Hepatocyte (in vitro differentiated cells): Measurements from ENCODE around the gene THSD4. TPM values are rescaled to one million over a fixed set of nuclear protein-coding genes. Genes with fewer than 3 reads are reported as not detected.

Experiments used
- DNase-seq: peaks from one replicate; pipeline ENCODE4 v3.0.0-alpha.2; 2016; ENCODE audit warnings: low spot score
- H2AFZ ChIP-seq: fragments of 200-600 bp; sonication (generic); 2 replicates; pipeline ENCODE4 v1.6.0; 2016; ENCODE audit warnings: antibody characterized with exemption, mild to moderate bottlenecking
- H3K27ac ChIP-seq: fragments of 200-600 bp; sonication (generic); 2 replicates; pipeline ENCODE4 v1.5.1; 2016; ENCODE audit warnings: mild to moderate bottlenecking
- H3K27me3 ChIP-seq: fragments of 200-600 bp; sonication (generic); 2 replicates; pipeline ENCODE4 v1.6.1; 2016
- H3K36me3 ChIP-seq: fragments of 200-600 bp; sonication (generic); replicated peaks from 2 replicates; pipeline ENCODE4 v1.5.1; 2016; ENCODE audit warnings: low read depth; ENCODE audit not compliant: insufficient read depth
- H3K4me1 ChIP-seq: fragments of 200-600 bp; sonication (generic); 2 replicates; pipeline ENCODE4 v1.5.1; 2016; ENCODE audit warnings: mild to moderate bottlenecking, moderate library complexity; ENCODE audit not compliant: insufficient read depth
- H3K4me2 ChIP-seq: fragments of 200-600 bp; sonication (generic); 2 replicates; pipeline ENCODE4 v1.6.0; 2016
- H3K4me3 ChIP-seq: fragments of 200-600 bp; sonication (generic); 2 replicates; pipeline ENCODE4 v1.5.1; 2016; ENCODE audit warnings: mild to moderate bottlenecking
- H3K79me2 ChIP-seq: fragments of 200-600 bp; sonication (generic); 2 replicates; pipeline ENCODE4 v1.6.0; 2017; ENCODE audit warnings: mild to moderate bottlenecking
- H3K9me2 ChIP-seq: fragments of 200-600 bp; sonication (generic); replicated peaks from 2 replicates; pipeline ENCODE4 v1.6.0; 2017; ENCODE audit warnings: mild to moderate bottlenecking; ENCODE audit not compliant: insufficient read depth
- H3K9me3 ChIP-seq: fragments of 200-600 bp; sonication (generic); 2 replicates; pipeline ENCODE4 v1.5.1; 2016; ENCODE audit warnings: low read depth, mild to moderate bottlenecking
- H4K20me1 ChIP-seq: fragments of 200-600 bp; sonication (generic); 2 replicates; pipeline ENCODE4 v1.6.0; 2016; ENCODE audit warnings: mild to moderate bottlenecking; ENCODE audit not compliant: insufficient read depth, poor library complexity, severe bottlenecking
- CTCF ChIP-seq: fragments of 200-600 bp; sonication (generic); IDR thresholded peaks from 2 replicates; pipeline ENCODE4 v1.5.1; 2016; ENCODE audit warnings: antibody characterized with exemption, mild to moderate bottlenecking; ENCODE audit not compliant: poor library complexity
- EZH2 ChIP-seq: fragments of 200-600 bp; sonication (generic); IDR thresholded peaks from 2 replicates; pipeline ENCODE4 v1.6.1; 2016; ENCODE audit warnings: antibody characterized with exemption, mild to moderate bottlenecking, borderline replicate concordance
- EZH2phosphoT487 ChIP-seq: fragments of 200-600 bp; sonication (generic); IDR thresholded peaks from one replicate; pipeline ENCODE4 v1.6.1; 2018; ENCODE audit warnings: antibody characterized with exemption, mild to moderate bottlenecking, low read depth, moderate library complexity; ENCODE audit not compliant: unreplicated experiment, severe bottlenecking
- WGBS: methylation state at CpG from one replicate; pipeline ENCODE4 v1.1.6; 2016; ENCODE audit warnings: low lambda C conversion rate; ENCODE audit errors: missing lambda C conversion rate; 5-methylcytosine and 5-hydroxymethylcytosine counted together
- polyA plus RNA-seq: library from polyadenylated mRNA; unstranded; fragments of >200 nt; fragmentation: Nextera tagmentation; extraction: Ambion mirVana; gene quantifications from 2 replicates; pipeline ENCODE4 v1.2.1, GENCODE V29; 2016
- total RNA-seq: library from RNA; depleted of rRNA; stranded (reverse); fragments of >200 nt; gene quantifications from 2 replicates; pipeline ENCODE4 v1.2.3, GENCODE V29; 2014

The THSD4 gene
- total and polyA plus RNA-seq, 2 experiments from 2014 or later: 4.3 to 7.0 TPM

GRCh38 chr15:71755092-71755970 lies 640.1 kb downstream of the THSD4 start:
- Histone ChIP-seq H2AFZ (no peak overlapping the region), H3K9me3 (peaks cover 2% of the 10 kb centered on the region), H3K27ac (no peak overlapping the region)

GRCh38 chr15:71756599-71757352 lies 641.5 kb downstream of the THSD4 start:
- Histone ChIP-seq H3K4me3 (no peak overlapping the region), H3K9me3 (peaks cover 10% of the 10 kb centered on the region), H3K27ac (no peak overlapping the region), H3K36me3 (no peaks in the 10 kb centered on the region), H3K9me2 (no peaks in the 10 kb centered on the region), H3K4me1 (peaks cover 20% of the 10 kb centered on the region), H4K20me1 (no peaks in the 10 kb centered on the region), H3K27me3 (no peaks in the 10 kb centered on the region), H3K79me2 (no peaks in the 10 kb centered on the region), H3K4me2 (no peak overlapping the region), H2AFZ (no peak overlapping the region)
- no peak for DNase-seq
- TF ChIP-seq EZH2 (no peak), CTCF (no peak), EZH2phosphoT487 (no peak)
- WGBS: 95% methylated on average over 8 of the region's 8 CpGs

More at GRCh38 chr15:71755092-71755970, 640.1 kb downstream of the THSD4 start:
- TF ChIP-seq EZH2phosphoT487 (no peak), CTCF (no peak), EZH2 (no peak)
- Histone ChIP-seq H3K9me2 (no peaks in the 10 kb centered on the region), H3K4me3 (no peak overlapping the region), H3K36me3 (no peaks in the 10 kb centered on the region), H3K27me3 (no peaks in the 10 kb centered on the region), H3K4me1 (peaks cover 14% of the 10 kb centered on the region), H3K79me2 (no peaks in the 10 kb centered on the region), H4K20me1 (no peaks in the 10 kb centered on the region), H3K4me2 (no peak overlapping the region)
- WGBS: 87% methylated on average over 4 of the region's 4 CpGs
- no peak for DNase-seq

- Histone ChIP-seq H3K36me3 (no peaks in the 10 kb centered on the region), H3K4me3 (no peak overlapping the region), H3K9me3 (peaks cover 10% of the 10 kb centered on the region), H3K4me2 (no peak overlapping the region), H3K79me2 (no peaks in the 10 kb centered on the region), H4K20me1 (no peaks in the 10 kb centered on the region), H3K27ac (peak overlapping the region; percentile 39), H2AFZ (no peak overlapping the region), H3K27me3 (no peaks in the 10 kb centered on the region), H3K9me2 (no peaks in the 10 kb centered on the region), H3K4me1 (peaks cover 20% of the 10 kb centered on the region)
- no peak for TF ChIP-seq EZH2phosphoT487
- TF ChIP-seq CTCF: no peak
- no peak for TF ChIP-seq EZH2
- no peak for DNase-seq
- WGBS: 91% methylated on average over 13 of the region's 13 CpGs
Measured at GRCh38 chr15:71757741-71758530, 642.7 kb downstream of the THSD4 start.
